K562 (cell line): ENCODE data around the gene SORT1. TPM values are rescaled to one million over a fixed set of nuclear protein-coding genes. Genes with fewer than 3 reads are reported as not detected.

Experiments used
- ATF2 ChIP-seq: sonication (generic); formaldehyde crosslinking; IDR thresholded peaks from 2 replicates; pipeline ENCODE4 v1.8.1; 2022; ENCODE audit warnings: missing genetic modification reagents
- BDP1 ChIP-seq: IDR thresholded peaks from 3 replicates; pipeline ENCODE4 v1.6.1; 2011; ENCODE audit not compliant: insufficient read length, insufficient read depth
- BRD4 ChIP-seq: fragments of 200-600 bp; sonication (generic); IDR thresholded peaks from 2 replicates; pipeline ENCODE4 v1.6.1; 2017; ENCODE audit warnings: inconsistent platforms
- EGR1 ChIP-seq: fragments of 450-650 bp; conservative IDR thresholded peaks from 2 replicates; pipeline ENCODE4 v1.6.1; 2017; ENCODE audit warnings: mild to moderate bottlenecking
- ETS1 ChIP-seq: conservative IDR thresholded peaks from 2 replicates; pipeline ENCODE4 v1.6.1; 2011; ENCODE audit warnings: low read depth, mild to moderate bottlenecking, low read length; ENCODE audit not compliant: control insufficient read depth
- ETV1 ChIP-seq: fragments of 450-650 bp; conservative IDR thresholded peaks from 2 replicates; pipeline ENCODE4 v1.6.1; 2016; ENCODE audit warnings: missing genetic modification characterization, control low read depth, low read depth, missing compliant biosample characterization
- FOSL1 ChIP-seq: fragments of 200-800 bp; sonication (Bioruptor generic); conservative IDR thresholded peaks from 2 replicates; pipeline ENCODE4 v1.6.1; 2016; ENCODE audit warnings: missing genetic modification characterization, missing compliant biosample characterization
- FOXM1 ChIP-seq, 2 experiments: fragments of 450-650 bp in 1 of 2; sonication (generic) in 1 of 2; formaldehyde crosslinking in 1 of 2; IDR thresholded peaks; 2 replicates each; pipeline versions ENCODE4 v1.6.1 to v1.9.0; 2017 to 2022; ENCODE audit warnings: low read depth in 2 of 2, mild to moderate bottlenecking in 2 of 2, missing genetic modification reagents in 1 of 2, moderate library complexity in 1 of 2
- LEF1 ChIP-seq: fragments of 450-650 bp; IDR thresholded peaks from 2 replicates; pipeline ENCODE4 v1.6.1; 2016; ENCODE audit warnings: mild to moderate bottlenecking
- MAFG ChIP-seq: fragments of 450-650 bp; conservative IDR thresholded peaks from 2 replicates; pipeline ENCODE4 v1.6.1; 2016; ENCODE audit warnings: missing genetic modification characterization, missing compliant biosample characterization
- MYBL2 ChIP-seq, 2 experiments: fragments of 450-650 bp in 1 of 2; sonication (generic) in 1 of 2; formaldehyde crosslinking in 1 of 2; IDR thresholded peaks; 2 replicates each; pipeline versions ENCODE4 v1.6.1 to v1.8.1; 2017 to 2022; ENCODE audit warnings: borderline replicate concordance in 1 of 2, inconsistent platforms in 1 of 2, low read depth in 1 of 2, mild to moderate bottlenecking in 1 of 2, missing genetic modification reagents in 1 of 2, moderate library complexity in 1 of 2
- PHB2 ChIP-seq: fragments of 450-650 bp; IDR thresholded peaks from 2 replicates; pipeline ENCODE4 v1.6.1; 2017; ENCODE audit warnings: low read depth
- POLR2AphosphoS2 ChIP-seq: IDR thresholded peaks from 2 replicates; pipeline ENCODE4 v1.6.1; 2012; ENCODE audit warnings: low read length, improper control_type of control experiment
- PTRF ChIP-seq: fragments of 450-650 bp; IDR thresholded peaks from 2 replicates; pipeline ENCODE4 v1.6.1; 2016; ENCODE audit warnings: mild to moderate bottlenecking, missing genetic modification characterization, missing compliant biosample characterization
- SP1 ChIP-seq: sonication (generic); formaldehyde crosslinking; IDR thresholded peaks from 2 replicates; pipeline ENCODE4 v1.8.1; 2022; ENCODE audit warnings: mild to moderate bottlenecking, missing genetic modification reagents
- SRSF9 ChIP-seq: fragments of 200-400 bp; formaldehyde crosslinking; IDR thresholded peaks from 2 replicates; pipeline ENCODE4 v1.6.1; 2017; ENCODE audit warnings: low read depth, low read length, borderline replicate concordance
- TAF1 ChIP-seq: IDR thresholded peaks from 2 replicates; pipeline ENCODE4 v1.6.1; 2011; ENCODE audit warnings: mild to moderate bottlenecking, low read length, moderate library complexity; ENCODE audit not compliant: insufficient read depth, control insufficient read depth, severe bottlenecking; ENCODE audit errors: extremely low read depth
- polyA plus RNA-seq, 8 experiments: library from polyadenylated mRNA; depleted of rRNA in 4 of 8; stranded (reverse) in 5 of 8; unstranded in 3 of 8; fragments of >200 nt; fragmentation: Nextera tagmentation in 2 of 8; fragmentation: Illumina TruSeq in 1 of 8; extraction: Ambion mirVana in 2 of 8; extraction: Trizol in 1 of 8; gene quantifications; 2 replicates each; pipeline versions ENCODE4 v1.2.1 to v1.2.3, GENCODE V29; 2011 to 2014; ENCODE audit warnings: inconsistent platforms in 1 of 8, missing spikeins in 1 of 8
- total RNA-seq, 7 experiments: library from RNA; depleted of rRNA in 6 of 7; stranded (reverse); fragments of >200 nt in 6 of 7; fragmentation: Illumina TruSeq in 2 of 7; extraction: Trizol in 2 of 7; gene quantifications; 2 replicates each; pipeline versions ENCODE4 v1.2.1 to v1.2.3, GENCODE V29; 2011 to 2021; ENCODE audit warnings: low replicate concordance in 1 of 7
- TF ChIP-seq, protein P1 (sequence below): fragments of 200-800 bp; sonication (Bioruptor generic); IDR thresholded peaks from 2 replicates; pipeline ENCODE4 v1.6.1; 2017; ENCODE audit warnings: missing genetic modification characterization, missing compliant biosample characterization
- TF ChIP-seq, protein P2 (sequence below): fragments of 450-650 bp; IDR thresholded peaks from 2 replicates; pipeline ENCODE4 v1.6.1; 2016; ENCODE audit warnings: antibody characterized with exemption
- TF ChIP-seq, protein P3 (sequence below): IDR thresholded peaks from 3 replicates; pipeline ENCODE4 v1.6.1; 2011; ENCODE audit warnings: borderline replicate concordance, mild to moderate bottlenecking; ENCODE audit not compliant: insufficient read length, insufficient read depth

SORT1 gene
- total and polyA plus RNA-seq, 9 of the 15 experiments (the other 6 are each of a cell fraction or from before 2014, with no cell fraction given): 27.4 to 112 (median 65.0) TPM

DNA sequence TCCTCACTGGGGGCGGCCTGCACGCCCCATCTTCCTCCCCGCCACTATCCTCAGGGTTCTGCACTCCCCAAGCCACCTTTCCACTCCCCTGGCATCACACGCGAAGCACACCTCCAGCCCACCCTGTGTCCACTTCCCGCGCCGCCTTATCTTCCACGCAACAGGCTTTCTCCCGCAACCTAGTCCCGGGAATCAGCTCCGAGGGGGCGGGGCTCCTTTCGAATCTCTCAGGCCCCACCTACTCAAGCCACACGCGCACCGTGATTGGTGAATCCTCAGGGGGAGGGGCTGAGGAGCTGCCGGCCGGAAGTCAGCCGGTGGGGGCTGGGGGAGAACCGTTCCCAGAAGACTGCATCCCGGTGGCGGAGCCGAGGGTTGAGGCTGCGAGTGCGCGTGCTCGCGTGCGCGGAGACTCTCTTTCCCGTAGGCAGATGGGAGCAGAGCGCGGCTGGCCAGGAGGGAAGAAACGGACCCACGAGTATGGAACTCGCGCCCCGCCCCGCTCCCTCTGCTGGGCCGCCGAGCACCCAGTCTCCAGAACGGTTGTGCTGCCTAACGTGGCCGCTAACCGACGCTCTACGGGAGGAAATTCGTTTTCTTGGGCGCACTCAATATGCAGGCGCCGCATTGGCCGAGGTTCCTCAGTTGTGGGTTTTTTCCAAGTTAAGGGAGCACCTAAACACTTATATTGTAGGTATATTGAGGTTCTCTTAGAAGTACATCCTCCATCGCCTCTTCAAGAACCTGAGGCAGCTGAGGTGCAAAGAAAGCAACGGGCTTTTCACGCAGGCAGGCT, 114.6 kb downstream of the SORT1 start, which contains the start of gene PSRC1 (continued):
- TF ChIP-seq, protein P1, sequence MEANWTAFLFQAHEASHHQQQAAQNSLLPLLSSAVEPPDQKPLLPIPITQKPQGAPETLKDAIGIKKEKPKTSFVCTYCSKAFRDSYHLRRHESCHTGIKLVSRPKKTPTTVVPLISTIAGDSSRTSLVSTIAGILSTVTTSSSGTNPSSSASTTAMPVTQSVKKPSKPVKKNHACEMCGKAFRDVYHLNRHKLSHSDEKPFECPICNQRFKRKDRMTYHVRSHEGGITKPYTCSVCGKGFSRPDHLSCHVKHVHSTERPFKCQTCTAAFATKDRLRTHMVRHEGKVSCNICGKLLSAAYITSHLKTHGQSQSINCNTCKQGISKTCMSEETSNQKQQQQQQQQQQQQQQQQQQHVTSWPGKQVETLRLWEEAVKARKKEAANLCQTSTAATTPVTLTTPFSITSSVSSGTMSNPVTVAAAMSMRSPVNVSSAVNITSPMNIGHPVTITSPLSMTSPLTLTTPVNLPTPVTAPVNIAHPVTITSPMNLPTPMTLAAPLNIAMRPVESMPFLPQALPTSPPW (CRISPR knock-in tag): peak; percentile 96
- 0 out of 2 replicates have a peak, but pooled peaks have one; percentile 6 for TF ChIP-seq BRD4
- TF ChIP-seq SRSF9: no peak
- peak; percentile 91 for TF ChIP-seq ETS1
- TF ChIP-seq, protein P2, sequence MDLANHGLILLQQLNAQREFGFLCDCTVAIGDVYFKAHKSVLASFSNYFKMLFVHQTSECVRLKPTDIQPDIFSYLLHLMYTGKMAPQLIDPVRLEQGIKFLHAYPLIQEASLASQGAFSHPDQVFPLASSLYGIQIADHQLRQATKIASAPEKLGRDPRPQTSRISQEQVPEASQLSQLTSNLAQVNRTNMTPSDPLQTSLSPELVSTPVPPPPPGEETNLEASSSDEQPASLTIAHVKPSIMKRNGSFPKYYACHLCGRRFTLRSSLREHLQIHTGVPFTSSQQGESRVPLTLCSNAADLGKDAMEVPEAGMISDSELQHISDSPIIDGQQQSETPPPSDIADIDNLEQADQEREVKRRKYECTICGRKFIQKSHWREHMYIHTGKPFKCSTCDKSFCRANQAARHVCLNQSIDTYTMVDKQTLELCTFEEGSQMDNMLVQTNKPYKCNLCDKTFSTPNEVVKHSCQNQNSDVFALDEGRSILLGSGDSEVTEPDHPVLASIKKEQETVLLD: peak; percentile 84
- TF ChIP-seq, protein P3, sequence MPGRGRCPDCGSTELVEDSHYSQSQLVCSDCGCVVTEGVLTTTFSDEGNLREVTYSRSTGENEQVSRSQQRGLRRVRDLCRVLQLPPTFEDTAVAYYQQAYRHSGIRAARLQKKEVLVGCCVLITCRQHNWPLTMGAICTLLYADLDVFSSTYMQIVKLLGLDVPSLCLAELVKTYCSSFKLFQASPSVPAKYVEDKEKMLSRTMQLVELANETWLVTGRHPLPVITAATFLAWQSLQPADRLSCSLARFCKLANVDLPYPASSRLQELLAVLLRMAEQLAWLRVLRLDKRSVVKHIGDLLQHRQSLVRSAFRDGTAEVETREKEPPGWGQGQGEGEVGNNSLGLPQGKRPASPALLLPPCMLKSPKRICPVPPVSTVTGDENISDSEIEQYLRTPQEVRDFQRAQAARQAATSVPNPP: no peak
- no peak for TF ChIP-seq ATF2 (CRISPR knock-in tag)
- TF ChIP-seq MAFG: no peak
- TF ChIP-seq LEF1: no peak; the same call in 1 of the 2 replicates
- peak; percentile 82; the same call in 1 of the 2 replicates for TF ChIP-seq POLR2AphosphoS2
- peak; percentile 77 for TF ChIP-seq TAF1
- no peak for TF ChIP-seq PTRF (tag)
- TF ChIP-seq PHB2: no peak; the same call in 1 of the 2 replicates
- TF ChIP-seq BDP1: no peak
- peak; percentile 95 for TF ChIP-seq MYBL2 (IDR thresholded peaks at IDR 0.05; ENCODE audit: low read depth)
- peak; percentile 78; the same call in 1 of the 2 replicates for TF ChIP-seq MYBL2 (CRISPR knock-in tag; IDR thresholded peaks at IDR 0.05; ENCODE audit: borderline replicate concordance)
- TF ChIP-seq ETV1 (tag): peak; percentile 98
- peak; percentile 64; the same call in 1 of the 2 replicates for TF ChIP-seq EGR1
- no peak for TF ChIP-seq FOSL1 (tag)
- peak; percentile 97 for TF ChIP-seq SP1 (CRISPR knock-in tag)
- peak; percentile 88 for TF ChIP-seq FOXM1 (IDR thresholded peaks at IDR 0.05; ENCODE audit: low read depth)
- peak; percentile 79; the same call in 1 of the 2 replicates for TF ChIP-seq FOXM1 (CRISPR knock-in tag; IDR thresholded peaks at IDR 0.05; ENCODE audit: low read depth)
